ENCODE data around the gene FANCC. TPM values are rescaled to one million over a fixed set of nuclear protein-coding genes. Genes with fewer than 3 reads are reported as not detected.

FANCC gene, protein sequence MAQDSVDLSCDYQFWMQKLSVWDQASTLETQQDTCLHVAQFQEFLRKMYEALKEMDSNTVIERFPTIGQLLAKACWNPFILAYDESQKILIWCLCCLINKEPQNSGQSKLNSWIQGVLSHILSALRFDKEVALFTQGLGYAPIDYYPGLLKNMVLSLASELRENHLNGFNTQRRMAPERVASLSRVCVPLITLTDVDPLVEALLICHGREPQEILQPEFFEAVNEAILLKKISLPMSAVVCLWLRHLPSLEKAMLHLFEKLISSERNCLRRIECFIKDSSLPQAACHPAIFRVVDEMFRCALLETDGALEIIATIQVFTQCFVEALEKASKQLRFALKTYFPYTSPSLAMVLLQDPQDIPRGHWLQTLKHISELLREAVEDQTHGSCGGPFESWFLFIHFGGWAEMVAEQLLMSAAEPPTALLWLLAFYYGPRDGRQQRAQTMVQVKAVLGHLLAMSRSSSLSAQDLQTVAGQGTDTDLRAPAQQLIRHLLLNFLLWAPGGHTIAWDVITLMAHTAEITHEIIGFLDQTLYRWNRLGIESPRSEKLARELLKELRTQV
- total RNA-seq = 4.8 TPM
- polyA plus RNA-seq = 4.1 TPM
- long read RNA-seq, donor 1 = 0 reads
- long read RNA-seq, donor 2 = 0 reads
- long read RNA-seq, donor 3, full-length matches to known transcripts = 2 of 2 reads
- long read RNA-seq, donor 3, partial matches to known transcripts = 0 of 2 reads
- long read RNA-seq, donor 3, other reads (novel, unspliced or antisense) = 0 of 2 reads
- long read RNA-seq, donor 4 = 0 reads
- long read RNA-seq, donor 5, full-length matches to known transcripts = 3 of 3 reads
- long read RNA-seq, donor 5, partial matches to known transcripts = 0 of 3 reads
- long read RNA-seq, donor 5, other reads (novel, unspliced or antisense) = 0 of 3 reads
- long read RNA-seq, donor 6, full-length matches to known transcripts = 1 of 1 reads
- long read RNA-seq, donor 6, partial matches to known transcripts = 0 of 1 reads
- long read RNA-seq, donor 6, other reads (novel, unspliced or antisense) = 0 of 1 reads
- long read RNA-seq, donor 7, full-length matches to known transcripts = 1 of 1 reads
- long read RNA-seq, donor 7, partial matches to known transcripts = 0 of 1 reads
- long read RNA-seq, donor 7, other reads (novel, unspliced or antisense) = 0 of 1 reads
- long read RNA-seq, donor 8 = 0 reads
- long read RNA-seq, donor 9 = 0 reads
- long read RNA-seq, donor 10 = 0 reads

DNA sequence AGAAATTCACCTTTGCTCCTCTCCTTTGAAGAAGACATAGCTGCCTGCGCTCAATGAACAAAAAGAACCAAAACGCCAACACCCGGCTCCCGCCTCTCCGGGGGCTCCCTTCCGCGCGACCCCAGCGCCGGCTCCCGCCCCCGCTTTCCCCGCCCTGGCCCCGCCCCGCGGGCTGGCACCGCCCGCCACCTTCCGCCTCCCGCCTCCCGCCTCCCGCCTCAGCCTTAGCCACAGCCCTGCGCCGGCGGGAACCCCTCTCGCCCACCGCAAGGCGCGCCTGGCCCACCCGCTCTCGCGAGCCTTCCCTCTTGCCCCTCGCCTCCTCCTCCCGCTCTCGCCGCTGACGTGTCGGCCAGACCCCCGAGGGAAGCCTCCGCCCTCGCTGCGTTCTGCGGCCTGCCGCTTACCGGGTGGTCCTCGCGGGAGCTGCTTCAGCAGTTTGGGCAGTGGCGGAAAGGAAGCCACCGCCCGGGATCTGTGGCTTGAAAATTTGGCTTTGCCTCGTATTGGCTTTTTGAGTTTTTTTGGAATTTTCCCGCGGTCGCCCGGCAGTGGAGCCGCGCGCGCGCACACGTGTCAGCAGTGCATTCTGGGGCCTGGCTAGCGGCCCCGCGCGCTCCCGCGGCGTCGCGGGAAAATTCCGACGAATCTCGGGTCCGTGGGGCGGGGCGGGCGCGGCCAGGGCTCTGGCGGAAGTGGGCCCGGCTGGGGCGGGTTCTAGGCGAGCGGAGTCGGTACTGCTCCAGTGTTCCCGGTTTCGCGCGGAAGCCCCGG, at the start of gene FANCC:
FANCC (minus strand) TSS at position 591 of the 774 bp plus-strand sequence. CDS start 68,418 bp downstream, outside the sequence.
- no peaks in the 10 kb centered on the region for H3K36me3 ChIP-seq (ENCODE audit: control insufficient read depth in 2 of 2, insufficient read depth in 2 of 2, low read length in 1 of 2)
- DNase-seq (ENCODE audit: low read depth in 6 of 9, low spot score in 9 of 9) = peak; percentile 63 to 92 (median 76)
- peaks cover 0 to 1% of the 10 kb centered on the region in 2 donors for H3K9me3 ChIP-seq (ENCODE audit: control insufficient read depth in 2 of 2, insufficient read depth in 1 of 2, low read length in 1 of 2)
- peak within 1 kb of the TSS; percentile 87 to 93 for H3K27ac ChIP-seq (ENCODE audit: low read depth in 1 of 2, low read length in 1 of 2)
- peaks cover 0 to 5% of the 10 kb centered on the region in 2 donors for H3K27me3 ChIP-seq (ENCODE audit: control insufficient read depth in 2 of 2, insufficient read depth in 1 of 2, low read length in 1 of 2)
- WGBS = under 1% methylated on average over 89 of the region's 89 CpGs
- H3K4me3 ChIP-seq (ENCODE audit: low read length in 2 of 2) = peak within 1 kb of the TSS; percentile 95 to 97
- peaks cover 2 to 8% of the 10 kb centered on the region in 2 donors for H3K4me1 ChIP-seq (ENCODE audit: control insufficient read depth in 2 of 2, insufficient read depth in 2 of 2, low read length in 2 of 2)

DNA sequence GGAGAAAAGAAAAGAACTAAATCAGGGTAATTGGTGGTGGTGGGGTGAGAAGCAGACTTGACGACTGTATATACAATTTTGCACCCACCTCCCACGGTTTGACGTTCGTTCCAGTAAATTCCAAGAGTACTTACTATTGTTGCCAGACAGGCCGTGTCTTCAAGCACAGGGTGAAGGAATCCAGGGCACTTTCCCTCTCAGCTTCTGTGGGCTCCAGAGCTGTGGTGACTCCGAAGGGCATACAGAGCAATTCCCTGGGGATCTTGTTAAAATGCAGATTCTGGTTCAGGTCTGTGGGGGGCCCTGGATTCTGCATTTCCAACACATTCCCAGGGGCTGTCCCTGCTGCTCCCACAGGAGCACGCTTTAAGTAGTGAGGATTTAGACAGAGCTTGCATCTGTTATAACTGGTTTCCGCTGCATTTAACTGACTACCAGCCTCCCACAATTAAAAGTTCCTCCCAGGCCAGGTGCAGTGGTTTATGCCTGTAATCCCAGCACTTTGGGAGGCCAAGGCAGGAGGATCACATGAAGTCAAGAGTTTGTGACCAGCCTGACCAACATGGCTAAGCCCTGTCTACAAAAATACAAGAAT, 49.3 kb upstream of the FANCC start:
- no peaks in the 10 kb centered on the region for H3K4me1 ChIP-seq (ENCODE audit: control insufficient read depth in 2 of 2, insufficient read depth in 2 of 2, low read length in 2 of 2)
- H3K4me3 ChIP-seq (ENCODE audit: low read length in 2 of 2) = no peak overlapping the region
- no peak for DNase-seq (ENCODE audit: low read depth in 6 of 9, low spot score in 9 of 9)
- H3K27me3 ChIP-seq (ENCODE audit: control insufficient read depth in 2 of 2, insufficient read depth in 1 of 2, low read length in 1 of 2) = peaks cover 0 to 37% of the 10 kb centered on the region in 2 donors
- no peak overlapping the region for H3K27ac ChIP-seq (ENCODE audit: low read depth in 1 of 2, low read length in 1 of 2)
- H3K36me3 ChIP-seq (ENCODE audit: control insufficient read depth in 2 of 2, insufficient read depth in 2 of 2, low read length in 1 of 2) = no peaks in the 10 kb centered on the region
- 87% methylated on average over 8 of the region's 8 CpGs for WGBS
- H3K9me3 ChIP-seq (ENCODE audit: control insufficient read depth in 2 of 2, insufficient read depth in 1 of 2, low read length in 1 of 2) = no peaks in the 10 kb centered on the region

DNA sequence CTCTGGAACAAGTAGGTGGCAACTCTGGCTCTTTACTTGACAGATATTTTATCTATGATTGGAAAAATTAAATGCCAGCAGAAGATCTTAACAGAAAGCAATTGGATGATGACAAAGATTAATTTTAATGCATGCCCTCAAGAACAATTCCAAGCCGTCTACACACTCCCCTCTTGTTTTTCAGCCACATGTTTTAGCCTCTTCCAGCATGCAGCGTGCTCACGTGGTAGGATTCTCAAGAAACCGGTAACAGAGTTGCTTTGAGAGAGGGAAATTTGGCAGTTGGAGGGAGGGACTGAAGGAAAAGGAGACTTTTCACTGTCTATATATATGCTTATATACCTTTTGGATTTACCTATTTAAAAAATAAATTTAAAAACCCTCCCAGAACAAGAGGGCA, 48.3 kb upstream of the FANCC start:
- Histone ChIP-seq H3K36me3 (ENCODE audit: control insufficient read depth in 2 of 2, insufficient read depth in 2 of 2, low read length in 1 of 2) (no peaks in the 10 kb centered on the region), H3K27me3 (ENCODE audit: control insufficient read depth in 2 of 2, insufficient read depth in 1 of 2, low read length in 1 of 2) (peaks cover 0 to 35% of the 10 kb centered on the region in 2 donors), H3K27ac (ENCODE audit: low read depth in 1 of 2, low read length in 1 of 2) (no peak overlapping the region), H3K4me1 (ENCODE audit: control insufficient read depth in 2 of 2, insufficient read depth in 2 of 2, low read length in 2 of 2) (no peaks in the 10 kb centered on the region), H3K9me3 (ENCODE audit: control insufficient read depth in 2 of 2, insufficient read depth in 1 of 2, low read length in 1 of 2) (no peaks in the 10 kb centered on the region), H3K4me3 (ENCODE audit: low read length in 2 of 2) (no peak overlapping the region)
- no peak for DNase-seq (ENCODE audit: low read depth in 6 of 9, low spot score in 9 of 9)
- WGBS = 80% methylated on average over 4 of the region's 4 CpGs

DNA sequence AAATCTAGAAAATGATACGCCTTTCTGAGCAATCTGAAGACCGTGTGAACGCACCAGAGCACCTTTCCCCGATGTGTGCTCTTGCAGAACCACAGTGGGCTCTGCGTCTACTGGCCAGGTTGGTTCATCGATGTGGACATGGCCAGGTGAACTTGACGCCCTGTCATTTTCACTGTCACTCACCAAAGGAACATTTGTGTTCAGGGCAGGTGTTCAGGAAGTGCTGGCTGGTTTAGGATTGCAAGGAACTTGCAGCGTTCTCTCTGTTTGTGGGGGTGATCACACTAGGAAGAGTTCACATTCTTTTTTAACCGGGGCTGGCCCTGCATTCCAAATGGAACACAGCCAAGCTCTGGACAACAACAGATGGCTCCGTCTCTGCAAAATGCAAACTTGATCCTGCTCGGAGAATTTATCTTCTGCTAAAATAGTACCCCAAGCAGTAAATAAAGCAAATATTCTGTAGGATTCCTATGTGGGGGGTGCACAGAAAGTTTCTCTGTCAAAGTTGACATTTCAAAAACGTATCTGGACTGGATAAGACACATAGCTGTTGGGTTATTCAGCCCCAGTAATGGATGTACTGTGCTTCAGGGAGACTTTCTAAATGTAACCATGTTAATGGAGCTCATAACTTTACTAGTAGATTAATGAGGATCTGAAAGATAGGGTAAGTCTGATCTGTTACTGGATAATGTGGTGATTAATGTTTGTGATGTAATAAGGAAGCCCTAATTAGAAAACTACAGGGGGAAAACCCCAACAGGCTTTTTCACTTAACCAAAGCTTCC, 45.7 kb upstream of the FANCC start:
- H3K27me3 ChIP-seq (ENCODE audit: control insufficient read depth in 2 of 2, insufficient read depth in 1 of 2, low read length in 1 of 2) = peaks cover 0 to 19% of the 10 kb centered on the region in 2 donors
- no peaks in the 10 kb centered on the region for H3K9me3 ChIP-seq (ENCODE audit: control insufficient read depth in 2 of 2, insufficient read depth in 1 of 2, low read length in 1 of 2)
- H3K4me1 ChIP-seq (ENCODE audit: control insufficient read depth in 2 of 2, insufficient read depth in 2 of 2, low read length in 2 of 2) = no peaks in the 10 kb centered on the region
- no peak for DNase-seq (ENCODE audit: low read depth in 6 of 9, low spot score in 9 of 9)
- WGBS = 83% methylated on average over 12 of the region's 12 CpGs
- H3K36me3 ChIP-seq (ENCODE audit: control insufficient read depth in 2 of 2, insufficient read depth in 2 of 2, low read length in 1 of 2) = no peaks in the 10 kb centered on the region
- no peak overlapping the region for H3K27ac ChIP-seq (ENCODE audit: low read depth in 1 of 2, low read length in 1 of 2)
- no peak overlapping the region for H3K4me3 ChIP-seq (ENCODE audit: low read length in 2 of 2)

DNA sequence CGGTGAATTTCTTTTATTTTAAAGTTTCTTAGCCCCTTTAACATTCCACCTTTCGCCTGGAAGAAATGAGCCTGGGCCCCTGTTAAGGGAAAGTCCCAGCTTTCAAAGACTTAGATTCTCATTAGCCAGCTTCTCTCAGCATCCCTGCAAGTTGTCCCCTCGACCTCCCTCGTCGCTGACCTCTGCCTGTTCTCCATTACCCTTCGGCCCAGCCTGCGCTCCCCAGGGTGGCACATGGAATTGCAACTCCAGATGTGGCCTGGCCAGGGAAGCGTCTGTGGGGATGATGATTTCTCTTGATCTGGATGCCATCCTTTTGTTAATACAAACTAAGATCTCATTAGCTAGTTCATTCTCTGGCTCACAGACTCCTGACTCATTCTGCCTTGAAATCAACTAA, 43.4 kb upstream of the FANCC start:
- DNase-seq (ENCODE audit: low read depth in 6 of 9, low spot score in 9 of 9) = no peak
- Histone ChIP-seq H3K36me3 (ENCODE audit: control insufficient read depth in 2 of 2, insufficient read depth in 2 of 2, low read length in 1 of 2) (no peaks in the 10 kb centered on the region), H3K4me3 (ENCODE audit: low read length in 2 of 2) (no peak overlapping the region), H3K27me3 (ENCODE audit: control insufficient read depth in 2 of 2, insufficient read depth in 1 of 2, low read length in 1 of 2) (peaks cover 2 to 10% of the 10 kb centered on the region in 2 donors), H3K27ac (ENCODE audit: low read depth in 1 of 2, low read length in 1 of 2) (no peak overlapping the region), H3K9me3 (ENCODE audit: control insufficient read depth in 2 of 2, insufficient read depth in 1 of 2, low read length in 1 of 2) (no peaks in the 10 kb centered on the region), H3K4me1 (ENCODE audit: control insufficient read depth in 2 of 2, insufficient read depth in 2 of 2, low read length in 2 of 2) (no peaks in the 10 kb centered on the region)
- 81% methylated on average over 8 of the region's 8 CpGs for WGBS

DNA sequence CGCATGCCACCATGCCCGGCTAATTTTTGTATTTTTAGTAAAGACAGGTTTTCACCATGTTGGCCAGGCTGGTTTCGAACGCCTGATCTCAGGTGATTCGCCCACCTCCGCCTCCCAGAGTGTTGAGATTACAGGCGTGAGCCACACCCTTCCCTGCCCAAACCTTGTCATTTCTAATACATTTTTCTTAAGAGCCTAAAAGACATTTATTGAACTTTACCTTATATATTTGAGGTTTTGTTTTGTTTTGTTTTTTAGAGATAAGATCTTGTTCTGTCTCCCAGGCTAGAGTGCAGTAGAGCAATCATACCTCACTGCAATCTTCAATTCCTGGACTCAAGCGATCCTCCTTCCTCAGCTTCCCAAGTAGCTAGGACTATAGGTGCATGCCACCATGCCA, 39.8 kb upstream of the FANCC start:
- WGBS = 97% methylated on average over 8 of the region's 8 CpGs
- DNase-seq (ENCODE audit: low read depth in 6 of 9, low spot score in 9 of 9) = no peak

DNA sequence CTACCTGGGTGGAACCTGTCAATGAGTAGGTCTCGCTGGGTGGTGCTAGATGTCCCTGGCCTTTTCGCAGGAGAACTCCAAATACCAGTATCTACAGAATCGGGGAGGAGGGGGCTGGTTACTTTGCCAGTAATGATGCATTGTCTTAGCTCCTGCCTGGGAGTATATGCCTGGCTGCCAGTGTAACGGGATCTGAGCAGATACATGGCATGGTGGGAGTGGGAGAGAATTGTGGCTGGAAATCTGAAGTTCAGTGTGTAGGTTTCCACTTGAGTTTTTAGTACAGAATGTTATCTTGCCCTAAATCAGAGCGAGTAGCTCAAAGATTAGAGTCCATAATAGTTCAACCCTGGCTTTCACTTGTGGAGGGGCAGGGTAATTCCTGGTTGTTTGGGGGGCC, 38.0 kb upstream of the FANCC start:
- WGBS = 82% methylated on average over 5 of the region's 5 CpGs
- DNase-seq (ENCODE audit: low read depth in 6 of 9, low spot score in 9 of 9) = no peak
- Histone ChIP-seq H3K27me3 (ENCODE audit: control insufficient read depth in 2 of 2, insufficient read depth in 1 of 2, low read length in 1 of 2) (peaks cover 8 to 29% of the 10 kb centered on the region in 2 donors), H3K36me3 (ENCODE audit: control insufficient read depth in 2 of 2, insufficient read depth in 2 of 2, low read length in 1 of 2) (no peaks in the 10 kb centered on the region), H3K4me3 (ENCODE audit: low read length in 2 of 2) (no peak overlapping the region), H3K9me3 (ENCODE audit: control insufficient read depth in 2 of 2, insufficient read depth in 1 of 2, low read length in 1 of 2) (peaks cover 0 to 3% of the 10 kb centered on the region in 2 donors), H3K4me1 (ENCODE audit: control insufficient read depth in 2 of 2, insufficient read depth in 2 of 2, low read length in 2 of 2) (no peaks in the 10 kb centered on the region), H3K27ac (ENCODE audit: low read depth in 1 of 2, low read length in 1 of 2) (no peak overlapping the region)

More for the DNA sequence above, 39.8 kb upstream of the FANCC start:
- Histone ChIP-seq H3K9me3 (ENCODE audit: control insufficient read depth in 2 of 2, insufficient read depth in 1 of 2, low read length in 1 of 2) (no peaks in the 10 kb centered on the region), H3K27me3 (ENCODE audit: control insufficient read depth in 2 of 2, insufficient read depth in 1 of 2, low read length in 1 of 2) (peaks cover 2 to 16% of the 10 kb centered on the region in 2 donors), H3K36me3 (ENCODE audit: control insufficient read depth in 2 of 2, insufficient read depth in 2 of 2, low read length in 1 of 2) (no peaks in the 10 kb centered on the region), H3K4me1 (ENCODE audit: control insufficient read depth in 2 of 2, insufficient read depth in 2 of 2, low read length in 2 of 2) (no peaks in the 10 kb centered on the region), H3K4me3 (ENCODE audit: low read length in 2 of 2) (no peak overlapping the region), H3K27ac (ENCODE audit: low read depth in 1 of 2, low read length in 1 of 2) (no peak overlapping the region)
